SK-N-MC (cell line): Measurements from ENCODE around the gene PCDHA1.

Experiments used
- EZH2 ChIP-seq: fragments of 200-600 bp; sonication (generic); IDR thresholded peaks from one replicate; pipeline ENCODE4 v1.6.1; 2017; ENCODE audit warnings: antibody characterized with exemption
- FOXP2 ChIP-seq: optimal IDR thresholded peaks from 2 replicates; pipeline ENCODE3; 2011; ENCODE audit warnings: mild to moderate bottlenecking, moderate library complexity; ENCODE audit not compliant: insufficient read depth; ENCODE audit errors: extremely low read length, control extremely low read depth
- POLR2AphosphoS5 ChIP-seq: IDR thresholded peaks from 2 replicates; pipeline ENCODE4 v1.6.1; 2012; ENCODE audit warnings: mild to moderate bottlenecking, low read depth, low read length, borderline replicate concordance

DNA sequence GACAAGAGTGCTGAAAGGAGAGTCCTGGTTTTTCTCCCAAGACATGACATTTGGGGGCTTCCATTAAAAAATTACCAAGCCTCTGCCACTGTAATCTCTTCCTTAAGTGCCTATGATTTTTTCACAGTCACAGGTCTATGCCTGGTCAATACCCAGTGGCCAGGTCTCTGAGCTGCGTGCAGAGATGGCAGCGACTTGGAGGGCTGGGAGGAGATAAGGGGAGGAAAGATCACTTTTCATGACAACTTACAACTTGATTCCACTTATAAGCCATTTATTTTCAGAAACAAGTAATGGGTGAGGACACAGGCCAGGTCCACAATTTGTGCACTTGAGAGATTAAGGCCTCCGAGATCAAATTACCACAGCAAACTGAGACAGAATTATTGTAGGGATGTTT is 178.4 kb downstream of the PCDHA1 start:
- TF ChIP-seq POLR2AphosphoS5 (no peak), EZH2 (no peak), FOXP2 (no peak)
